HEK293T (cell line): ENCODE measurements around the gene KRTAP17-1.

Source experiments
- CTCF ChIA-PET: fragments of 350-600 bp; formaldehyde crosslinking; extraction: SDS; loops from one replicate; lab custom pipeline; 2021; ENCODE audit warnings: antibody characterized with exemption, inconsistent platforms; lab: Yijun Ruan, JAX
- POLR2A ChIA-PET: fragments of 350-600 bp; formaldehyde crosslinking; extraction: SDS; loops from one replicate; lab custom pipeline; 2020; ENCODE audit warnings: antibody characterized with exemption, inconsistent platforms; lab: Yijun Ruan, JAX
- DNase-seq: peaks from one replicate; pipeline ENCODE4 v3.0.0; 2012; ENCODE audit warnings: mixed read lengths; ENCODE audit errors: extremely low spot score
- ARNT ChIP-seq: fragments of 450-650 bp; IDR thresholded peaks from 2 replicates; pipeline ENCODE4 v1.6.1; 2017; ENCODE audit warnings: mild to moderate bottlenecking
- BHLHE40 ChIP-seq: fragments of 450-650 bp; IDR thresholded peaks from 2 replicates; pipeline ENCODE4 v1.6.1; 2016; ENCODE audit warnings: mild to moderate bottlenecking, moderate library complexity, borderline replicate concordance
- CTBP1 ChIP-seq: fragments of 450-650 bp; IDR thresholded peaks from 2 replicates; pipeline ENCODE4 v1.6.1; 2016; ENCODE audit warnings: borderline replicate concordance
- ELF4 ChIP-seq: fragments of 450-650 bp; IDR thresholded peaks from 2 replicates; pipeline ENCODE4 v1.6.1; 2017; ENCODE audit warnings: antibody characterized with exemption
- FOXA1 ChIP-seq: fragments of 450-650 bp; IDR thresholded peaks from 2 replicates; pipeline ENCODE4 v1.6.1; 2016; ENCODE audit warnings: mild to moderate bottlenecking
- FOXK2 ChIP-seq: fragments of 450-650 bp; IDR thresholded peaks from 2 replicates; pipeline ENCODE4 v1.6.1; 2016; ENCODE audit warnings: mild to moderate bottlenecking
- FOXM1 ChIP-seq: fragments of 450-650 bp; IDR thresholded peaks from 2 replicates; pipeline ENCODE4 v1.6.1; 2017; ENCODE audit warnings: mild to moderate bottlenecking, borderline replicate concordance
- HDGF ChIP-seq: fragments of 450-650 bp; IDR thresholded peaks from 2 replicates; pipeline ENCODE4 v1.6.1; 2017; ENCODE audit warnings: antibody characterized with exemption, borderline replicate concordance
- L3MBTL2 ChIP-seq: fragments of 450-650 bp; conservative IDR thresholded peaks from 2 replicates; pipeline ENCODE4 v1.6.1; 2016; ENCODE audit warnings: mild to moderate bottlenecking
- LEF1 ChIP-seq: fragments of 450-650 bp; IDR thresholded peaks from 2 replicates; pipeline ENCODE4 v1.6.1; 2017; ENCODE audit warnings: mild to moderate bottlenecking, borderline replicate concordance
- NFRKB ChIP-seq: fragments of 450-650 bp; IDR thresholded peaks from 2 replicates; pipeline ENCODE4 v1.6.1; 2016; ENCODE audit warnings: mild to moderate bottlenecking, moderate library complexity
- PKNOX1 ChIP-seq: fragments of 450-650 bp; IDR thresholded peaks from 2 replicates; pipeline ENCODE4 v1.6.1; 2016
- SP1 ChIP-seq: fragments of 450-650 bp; IDR thresholded peaks from 2 replicates; pipeline ENCODE4 v1.6.1; 2017
- SUZ12 ChIP-seq: fragments of 450-650 bp; IDR thresholded peaks from 2 replicates; pipeline ENCODE4 v1.6.1; 2016; ENCODE audit warnings: mild to moderate bottlenecking
- TARDBP ChIP-seq: fragments of 450-650 bp; IDR thresholded peaks from 2 replicates; pipeline ENCODE4 v1.6.1; 2016
- ZNF384 ChIP-seq: fragments of 450-650 bp; IDR thresholded peaks from 2 replicates; pipeline ENCODE4 v1.6.1; 2016

Gene KRTAP17-1

DNA sequence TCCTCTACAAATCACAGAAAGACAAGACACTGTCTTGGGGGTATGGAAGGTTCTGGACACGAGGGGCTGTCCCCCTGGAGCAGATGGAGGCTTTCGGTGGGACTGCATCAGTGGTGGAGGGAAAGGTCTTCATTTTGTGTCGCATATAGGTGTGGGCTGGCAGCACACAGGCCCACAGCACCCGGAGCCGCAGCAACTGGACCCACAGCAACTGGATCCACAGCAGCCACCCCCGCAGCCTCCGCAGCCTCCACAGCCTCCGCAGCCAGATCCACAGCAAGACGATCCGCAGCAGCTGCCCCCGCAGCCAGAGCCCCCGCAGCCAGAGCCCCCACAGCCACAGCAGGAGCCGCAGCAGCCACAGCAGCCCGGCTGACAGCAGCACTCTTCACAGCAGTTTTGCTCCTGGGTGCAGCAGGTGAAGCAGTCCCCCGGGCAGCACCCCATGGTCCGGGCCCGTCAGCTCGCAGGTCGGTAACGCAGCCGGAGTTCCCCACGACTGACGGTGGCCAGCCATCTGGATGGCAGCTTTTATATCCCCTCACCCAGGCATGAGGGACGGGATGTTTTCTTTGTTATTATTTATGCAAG lies at the start of gene KRTAP17-1:
Gene KRTAP17-1, minus strand, starts transcription at position 507 of the 591 bp plus-strand sequence. Its CDS starts 60 bp downstream, at position 447.
- POLR2A ChIA-PET = no interaction called here
- no peak for DNase-seq
- CTCF ChIA-PET = no interaction called here
- TF ChIP-seq SP1 (no peak), SUZ12 (no peak), NFRKB (no peak), CTBP1 (no peak), L3MBTL2 (no peak), BHLHE40 (no peak), FOXK2 (no peak), HDGF (no peak)

- CTCF ChIA-PET = no interaction called here
These were observed 48.4 kb upstream of the KRTAP17-1 start for GRCh38 chr17:41363881-41364280.

DNA sequence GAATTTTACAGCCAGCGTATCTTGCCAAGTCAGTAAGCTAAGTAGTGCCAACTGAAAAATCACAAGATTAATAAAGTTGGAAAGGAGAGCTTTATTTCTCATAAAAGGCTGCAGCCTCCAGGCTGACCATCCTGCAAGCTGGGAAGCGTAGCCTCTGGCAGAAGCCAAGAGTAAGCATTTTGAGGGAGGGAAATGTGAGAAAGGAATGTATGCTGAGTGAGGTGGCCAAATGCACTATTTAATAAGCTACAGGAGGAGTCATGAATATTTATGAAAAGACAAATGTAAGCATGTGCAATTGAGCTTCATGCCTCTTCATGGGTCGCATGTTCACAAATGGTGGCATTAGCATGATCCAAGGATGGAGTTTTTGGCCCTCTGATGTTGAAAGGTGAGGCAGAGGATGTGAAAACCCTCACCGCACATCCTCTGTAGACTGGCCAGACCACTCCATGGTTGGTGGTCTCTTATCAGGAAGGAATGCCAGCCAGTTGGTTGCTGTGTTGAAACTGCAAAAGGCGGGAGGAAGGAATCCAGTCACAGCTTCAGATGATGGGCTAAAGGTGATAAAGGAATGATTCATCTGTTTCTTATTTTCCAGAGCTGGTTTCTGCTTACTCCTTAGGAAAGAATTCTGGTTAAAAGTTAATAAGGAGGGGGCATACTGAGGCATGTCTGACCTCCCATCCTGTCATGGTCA lies 44.9 kb upstream of the KRTAP17-1 start:
- ChIA-PET POLR2A (no interaction called here), CTCF (no interaction called here)
- no peak for TF ChIP-seq ARNT
- TF ChIP-seq BHLHE40 = no peak
- TF ChIP-seq FOXM1 = no peak
- TF ChIP-seq FOXA1 = no peak
- no peak for TF ChIP-seq ELF4
- no peak for TF ChIP-seq SUZ12
- TF ChIP-seq LEF1 = no peak
- no peak for TF ChIP-seq HDGF
- no peak for TF ChIP-seq ZNF384
- TF ChIP-seq FOXK2 = no peak
- no peak for TF ChIP-seq TARDBP
- no peak for TF ChIP-seq SP1
- no peak for TF ChIP-seq CTBP1
- no peak for TF ChIP-seq PKNOX1
- no peak for TF ChIP-seq NFRKB
- TF ChIP-seq L3MBTL2 = no peak
- DNase-seq = no peak

More at GRCh38 chr17:41363881-41364280, 48.4 kb upstream of the KRTAP17-1 start:
- no peak for DNase-seq
- TF ChIP-seq L3MBTL2 = no peak
- no peak for TF ChIP-seq FOXM1
- no peak for TF ChIP-seq SP1
- TF ChIP-seq FOXK2 = no peak
- TF ChIP-seq FOXA1 = no peak
- no peak for TF ChIP-seq PKNOX1
- no peak for TF ChIP-seq SUZ12
- no peak for TF ChIP-seq LEF1
- no peak for TF ChIP-seq HDGF
- TF ChIP-seq TARDBP = no peak
- TF ChIP-seq ELF4 = no peak
- no peak for TF ChIP-seq ARNT
- POLR2A ChIA-PET = no interaction called here

- no peak for TF ChIP-seq SUZ12
- TF ChIP-seq ZNF384 = no peak
- no peak for TF ChIP-seq L3MBTL2
- no peak for TF ChIP-seq BHLHE40
- no peak for TF ChIP-seq FOXK2
- TF ChIP-seq TARDBP = no peak
- no peak for TF ChIP-seq CTBP1
- TF ChIP-seq PKNOX1 = no peak
- TF ChIP-seq NFRKB = no peak
- no peak for TF ChIP-seq FOXA1
- TF ChIP-seq FOXM1 = no peak
- TF ChIP-seq SP1 = no peak
- TF ChIP-seq ELF4 = no peak
- no peak for TF ChIP-seq ARNT
- no peak for DNase-seq
- CTCF ChIA-PET = no interaction called here
- POLR2A ChIA-PET = no interaction called here
These were observed 39.0 kb upstream of the KRTAP17-1 start for GRCh38 chr17:41354536-41354935.

DNA sequence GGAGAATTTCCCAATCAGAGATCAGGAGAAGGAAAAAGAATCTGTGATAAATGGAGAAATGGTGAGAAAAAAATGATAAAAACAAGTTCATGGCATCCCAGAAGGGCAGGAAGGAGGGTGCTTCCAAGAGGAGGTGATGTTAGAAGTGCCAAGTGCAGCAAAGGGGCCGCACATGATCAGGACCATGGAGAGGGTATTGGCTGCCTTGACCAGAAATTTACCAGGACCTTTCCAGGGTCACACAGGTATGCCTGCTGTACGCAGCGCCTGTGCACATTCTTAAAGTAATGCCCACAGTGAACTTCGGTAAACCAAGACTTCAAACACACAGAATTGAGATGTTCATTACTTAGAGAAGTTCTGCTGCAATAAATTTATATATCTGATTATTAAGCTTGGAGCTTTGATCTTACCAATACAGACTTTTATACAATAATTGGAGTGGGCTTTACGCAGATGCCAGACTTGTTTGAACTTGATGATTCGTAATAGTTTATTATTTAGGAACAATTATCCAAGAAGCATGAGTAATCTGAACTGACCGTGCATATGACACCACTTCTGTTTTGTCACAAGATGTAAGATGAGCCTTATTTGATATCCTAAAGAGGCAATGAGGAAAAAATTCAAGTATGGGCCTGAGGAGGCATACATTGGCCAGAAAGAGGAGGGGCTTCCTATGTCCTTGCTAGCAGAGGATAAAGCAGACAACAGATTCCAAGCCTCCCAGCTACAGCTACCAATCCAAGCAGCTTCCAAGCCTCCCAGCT lies 37.3 kb upstream of the KRTAP17-1 start:
- TF ChIP-seq FOXA1 = no peak
- no peak for TF ChIP-seq LEF1
- TF ChIP-seq L3MBTL2 = no peak
- TF ChIP-seq ELF4 = no peak
- no peak for TF ChIP-seq PKNOX1
- TF ChIP-seq BHLHE40 = no peak
- peak; percentile 7 for DNase-seq
- CTCF ChIA-PET = no interaction called here
- POLR2A ChIA-PET = no interaction called here
